Stimulated activated CD8-positive, alpha-beta memory T cell treated with anti-CD3 and anti-CD28 coated beads, Interleukin-2, amount 100 ng/mL, for 1 hour (primary cell): ENCODE results near the gene DHRS11.
"Not testable (repeated sequence)": the region's sequence is repeated elsewhere in the genome, so short reads cannot be mapped to it uniquely, and the experiment has no call there.

Experiments
- DNase-seq, 2 donors: peaks; one replicate each; pipeline ENCODE4 v3.0.0-alpha.2; 2020; ENCODE audit warnings: low read depth in 2 of 2

DHRS11 gene

GRCh38 chr17:36593656-36594316 lies 2.1 kb downstream of the DHRS11 start:
- no peak for DNase-seq

GRCh38 chr17:36594626-36595401 lies 3.1 kb downstream of the DHRS11 start:
- DNase-seq: no peak

GRCh38 chr17:36597226-36597625 lies 5.5 kb downstream of the DHRS11 start:
- DNase-seq: no peak

GRCh38 chr17:36597866-36598777 lies 6.4 kb downstream of the DHRS11 start:
- no peak for DNase-seq

- no peak for DNase-seq
Measured at GRCh38 chr17:36598951-36599401, 7.3 kb downstream of the DHRS11 start.

GRCh38 chr17:36599546-36600250 lies 8.0 kb downstream of the DHRS11 start:
- no peak for DNase-seq

GRCh38 chr17:36600465-36600864 lies 8.8 kb downstream of the DHRS11 start:
- no peak for DNase-seq

GRCh38 chr17:36600936-36601302 lies 9.2 kb downstream of the DHRS11 start:
- no peak for DNase-seq

GRCh38 chr17:36601303-36602029 lies 9.8 kb downstream of the DHRS11 start, which contains the start of gene MRM1:
MRM1 (plus strand) TSS chr17:36601583; CDS start chr17:36601811, 228 bp downstream.
- peak; percentile 81 to 90 for DNase-seq

GRCh38 chr17:36602030-36602748 lies 10.5 kb downstream of the DHRS11 start:
- DNase-seq: no peak

GRCh38 chr17:36602924-36603384 lies 11.3 kb downstream of the DHRS11 start:
- DNase-seq: peak; percentile 18 to 48

- not testable (repeated sequence) for DNase-seq
Measured at GRCh38 chr17:36605028-36605427, 13.3 kb downstream of the DHRS11 start.

- no peak for DNase-seq
Measured at GRCh38 chr17:36608280-36608679, 16.6 kb downstream of the DHRS11 start.

- no peak for DNase-seq
Measured at GRCh38 chr17:36608794-36609497, 17.3 kb downstream of the DHRS11 start.

GRCh38 chr17:36609498-36609862 lies 17.8 kb downstream of the DHRS11 start:
- no peak for DNase-seq

GRCh38 chr17:36610474-36610873 lies 18.8 kb downstream of the DHRS11 start:
- DNase-seq: no peak

- DNase-seq: no peak
Measured at GRCh38 chr17:36611345-36612072, 19.8 kb downstream of the DHRS11 start.

- no peak for DNase-seq
Measured at GRCh38 chr17:36612323-36612722, 20.6 kb downstream of the DHRS11 start.

GRCh38 chr17:36613155-36613554 lies 21.5 kb downstream of the DHRS11 start:
- DNase-seq: no peak
